ENCODE measurements around the gene ILKAP. TPM values are rescaled to one million over a fixed set of nuclear protein-coding genes. Genes with fewer than 3 reads are reported as not detected.
"Not testable (repeated sequence)": the region's sequence is repeated elsewhere in the genome, so short reads cannot be mapped to it uniquely, and the experiment has no call there.

Gene ILKAP
- total RNA-seq, 1 donor from 2014 or later: 43.4 TPM

GRCh38 chr2:238171575-238172187 is 31.8 kb downstream of the ILKAP start:
- Histone ChIP-seq H3K27ac (no peak overlapping the region), H3K4me3 (no peak overlapping the region), H3K4me1 (peaks cover 21% of the 10 kb centered on the region), H3K27me3 (ENCODE audit: low read depth) (no peaks in the 10 kb centered on the region), H3K9me3 (no peaks in the 10 kb centered on the region), H3K36me3 (peaks cover 84% of the 10 kb centered on the region)
- TF ChIP-seq, protein P1, sequence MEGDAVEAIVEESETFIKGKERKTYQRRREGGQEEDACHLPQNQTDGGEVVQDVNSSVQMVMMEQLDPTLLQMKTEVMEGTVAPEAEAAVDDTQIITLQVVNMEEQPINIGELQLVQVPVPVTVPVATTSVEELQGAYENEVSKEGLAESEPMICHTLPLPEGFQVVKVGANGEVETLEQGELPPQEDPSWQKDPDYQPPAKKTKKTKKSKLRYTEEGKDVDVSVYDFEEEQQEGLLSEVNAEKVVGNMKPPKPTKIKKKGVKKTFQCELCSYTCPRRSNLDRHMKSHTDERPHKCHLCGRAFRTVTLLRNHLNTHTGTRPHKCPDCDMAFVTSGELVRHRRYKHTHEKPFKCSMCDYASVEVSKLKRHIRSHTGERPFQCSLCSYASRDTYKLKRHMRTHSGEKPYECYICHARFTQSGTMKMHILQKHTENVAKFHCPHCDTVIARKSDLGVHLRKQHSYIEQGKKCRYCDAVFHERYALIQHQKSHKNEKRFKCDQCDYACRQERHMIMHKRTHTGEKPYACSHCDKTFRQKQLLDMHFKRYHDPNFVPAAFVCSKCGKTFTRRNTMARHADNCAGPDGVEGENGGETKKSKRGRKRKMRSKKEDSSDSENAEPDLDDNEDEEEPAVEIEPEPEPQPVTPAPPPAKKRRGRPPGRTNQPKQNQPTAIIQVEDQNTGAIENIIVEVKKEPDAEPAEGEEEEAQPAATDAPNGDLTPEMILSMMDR (IDR thresholded peaks at IDR 0.05): no peak
- ATAC-seq (no peak), DNase-seq (no peak)
- intact Hi-C loops (cut with DNase I): no loop called here

DNA sequence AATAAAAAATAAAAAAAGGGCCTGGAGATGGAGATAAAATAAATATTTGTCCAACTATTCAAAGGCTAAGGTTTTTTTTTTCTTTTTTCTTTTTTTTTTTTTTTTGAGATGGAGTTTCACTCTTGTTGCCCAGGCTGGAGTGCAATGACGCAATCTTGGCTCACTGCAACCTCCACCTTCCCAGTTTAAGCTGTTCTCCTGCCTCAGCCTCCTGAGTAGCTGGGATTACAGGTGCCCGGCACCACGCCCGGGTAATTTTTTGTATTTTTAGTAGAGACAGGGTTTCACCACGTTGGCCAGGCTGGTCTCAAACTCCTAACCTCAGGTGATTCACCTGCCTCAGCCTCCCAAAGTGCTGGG is 32.4 kb downstream of the ILKAP start:
- peaks cover 21% of the 10 kb centered on the region for H3K4me1 ChIP-seq
- DNase-seq; H3K27ac ChIP-seq; H3K4me3 ChIP-seq; H3K9me3 ChIP-seq; H3K27me3 ChIP-seq (ENCODE audit: low read depth); ATAC-seq; intact Hi-C loops (cut with DNase I): not testable (repeated sequence)
- peaks cover 79% of the 10 kb centered on the region for H3K36me3 ChIP-seq

DNA sequence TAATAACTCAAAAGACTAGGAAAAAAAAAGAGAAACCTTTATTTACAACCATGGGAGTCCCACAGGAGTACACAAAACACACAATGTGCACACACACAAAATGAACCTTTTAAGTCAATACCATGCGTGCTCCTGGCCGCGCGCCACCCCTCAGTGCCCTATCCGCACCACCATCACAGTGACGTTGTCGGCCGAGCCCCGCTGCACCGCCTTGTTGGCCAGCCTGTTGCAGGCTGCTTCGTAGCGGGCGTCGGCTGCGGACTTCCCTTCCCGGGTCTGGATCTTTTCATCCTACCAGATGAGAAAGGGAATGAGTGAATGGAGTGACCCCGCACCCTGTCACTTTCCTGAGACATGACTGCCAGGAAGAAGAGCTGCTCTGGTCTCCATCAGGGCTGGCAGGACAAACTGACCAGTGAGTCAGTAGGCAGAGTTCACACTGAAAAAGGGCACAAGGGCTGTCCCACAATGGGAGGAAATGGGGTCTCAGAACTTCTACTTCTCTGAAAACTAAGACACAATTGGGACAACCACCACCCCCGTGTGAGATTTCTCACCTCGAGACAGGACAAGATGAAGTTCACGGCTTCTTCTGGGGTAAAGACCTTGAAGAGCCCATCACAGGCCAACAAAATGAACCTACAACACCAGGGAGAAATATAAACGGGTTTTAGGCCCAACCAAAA is 33.0 kb downstream of the ILKAP start:
- Histone ChIP-seq H3K9me3 (no peaks in the 10 kb centered on the region), H3K27me3 (ENCODE audit: low read depth) (no peaks in the 10 kb centered on the region), H3K27ac (peak overlapping the region; percentile 60), H3K36me3 (peaks cover 75% of the 10 kb centered on the region), H3K4me3 (no peak overlapping the region), H3K4me1 (peaks cover 21% of the 10 kb centered on the region)
- intact Hi-C loops (cut with DNase I): no loop called here
- no peak for ATAC-seq
- DNase-seq: peak; percentile 50
- TF ChIP-seq, protein P1 (IDR thresholded peaks at IDR 0.05): no peak

DNA sequence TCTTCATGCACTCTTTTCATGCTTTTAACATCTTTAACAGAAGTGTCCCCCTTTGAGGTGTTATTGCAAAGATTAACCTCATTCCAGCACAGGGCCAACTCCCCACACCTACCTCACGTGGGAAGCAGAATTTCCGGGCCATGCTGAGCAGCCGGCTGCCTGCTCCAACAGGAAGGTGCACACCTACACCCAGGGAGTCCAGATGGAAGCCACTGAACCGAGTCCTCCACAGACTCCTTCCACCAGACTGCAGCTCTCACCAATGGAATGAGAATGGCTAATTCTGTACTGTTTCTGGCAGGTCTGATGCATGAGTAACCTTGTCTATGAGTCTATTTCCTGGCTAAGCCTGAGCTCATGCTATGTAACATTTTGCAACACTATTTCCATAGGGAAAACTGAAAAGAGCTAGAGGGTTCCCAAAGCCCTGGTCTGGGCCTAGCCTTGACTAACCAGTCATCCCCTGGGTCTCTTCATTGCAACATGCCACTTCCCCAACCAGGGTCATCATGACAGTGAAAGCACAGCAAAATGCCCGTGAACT is 33.7 kb downstream of the ILKAP start:
- DNase-seq: no peak
- H3K4me1 ChIP-seq: peaks cover 21% of the 10 kb centered on the region
- no peaks in the 10 kb centered on the region for H3K9me3 ChIP-seq
- intact Hi-C loops (cut with DNase I): no loop called here
- peak; percentile 22 to 47 for ATAC-seq
- TF ChIP-seq, protein P1 (IDR thresholded peaks at IDR 0.05): no peak
- no peaks in the 10 kb centered on the region for H3K27me3 ChIP-seq (ENCODE audit: low read depth)
- H3K4me3 ChIP-seq: no peak overlapping the region
- H3K27ac ChIP-seq: peak overlapping the region; percentile 60
- H3K36me3 ChIP-seq: peaks cover 69% of the 10 kb centered on the region

- Histone ChIP-seq H3K27ac (no peak overlapping the region), H3K4me1 (peaks cover 21% of the 10 kb centered on the region), H3K9me3 (no peaks in the 10 kb centered on the region), H3K36me3 (peaks cover 63% of the 10 kb centered on the region), H3K4me3 (no peak overlapping the region), H3K27me3 (ENCODE audit: low read depth) (peaks cover 2% of the 10 kb centered on the region)
- intact Hi-C loops (cut with DNase I): no loop called here
- TF ChIP-seq, protein P1 (IDR thresholded peaks at IDR 0.05): no peak
- DNase-seq (no peak), ATAC-seq (peak in 1 of 2 donors; percentile 46)
Measured at GRCh38 chr2:238169048-238169707, 34.3 kb downstream of the ILKAP start.

Measured in lower lobe of right lung (tissue), 2 donors.